Measurements from ENCODE around the gene MED15.

GRCh38 chr22:20522134-20523004, 15.0 kb downstream of the MED15 start:
- TF ChIP-seq EP300 (IDR thresholded peaks at IDR 0.05): no peak
- TF ChIP-seq POLR2A (IDR thresholded peaks at IDR 0.05): no peak
